HepG2 (cell line): ENCODE data around the gene CPSF7. TPM values are rescaled to one million over a fixed set of nuclear protein-coding genes. Genes with fewer than 3 reads are reported as not detected.

Experiments
- ATAC-seq: fragments of 200-7000 bp; cut with Tn5 transposase; 3 replicates; pipeline ENCODE4 v1.9.1; 2020; ENCODE audit warnings: mild to moderate bottlenecking, moderate library complexity
- BruUV-seq: library from RNA; stranded (reverse); fragments of 400-500 nt; replicated peaks from 2 replicates; lab custom pipeline; 2021; lab: Mats Ljungman, UMichigan
- CTCF ChIA-PET: fragments of 300-600 bp; formaldehyde crosslinking; extraction: SDS; loops from one replicate; lab custom pipeline; 2021; ENCODE audit warnings: low total read pairs, inconsistent platforms, low intra/inter-chr PET ratio; lab: Yijun Ruan, JAX
- POLR2A ChIA-PET: fragments of 350-600 bp; sonication (Branson Sonifier 250); formaldehyde crosslinking; loops from one replicate; lab custom pipeline; 2020; ENCODE audit warnings: antibody characterized with exemption, inconsistent platforms; lab: Yijun Ruan, JAX
- DNase-seq: peaks from one replicate; pipeline ENCODE4 v3.0.0-alpha.2; 2015; ENCODE audit warnings: low spot score
- FAIRE-seq: peaks from 3 replicates; lab custom pipeline; 2011; peaks lifted over from hg19 to GRCh38; lab: Jason Lieb, UNC
- H2AFZ ChIP-seq: one replicate; pipeline ENCODE4 v1.6.1; 2011; ENCODE audit warnings: low read length, inconsistent platforms
- H3K27ac ChIP-seq: fragments of 300-600 bp; 3 replicates; pipeline ENCODE4 v1.8.0; 2011; ENCODE audit warnings: mixed run types, mild to moderate bottlenecking, mixed read lengths, low read length, inconsistent platforms; ENCODE audit not compliant: insufficient read depth; ENCODE audit errors: extremely low read length
- H3K27me3 ChIP-seq, 2 experiments: fragments of 200-600 bp in 1 of 2; 2 replicates in 1 of 2; 3 replicates in 1 of 2; pipeline versions ENCODE4 v1.6.0 to v1.8.0; 2011; ENCODE audit warnings: low read length in 2 of 2, mild to moderate bottlenecking in 2 of 2, moderate library complexity in 2 of 2, inconsistent platforms in 1 of 2; ENCODE audit not compliant: insufficient read depth in 2 of 2, control insufficient read depth in 1 of 2
- H3K36me3 ChIP-seq, 2 experiments: fragments of 200-600 bp in 1 of 2; replicated peaks in 1 of 2; 2 replicates in 1 of 2; 3 replicates in 1 of 2; pipeline versions ENCODE4 v1.5.1 to v1.8.0; 2011; ENCODE audit warnings: low read length in 2 of 2, inconsistent platforms in 1 of 2; ENCODE audit not compliant: insufficient read depth in 2 of 2, control insufficient read depth in 1 of 2
- H3K4me1 ChIP-seq: 2 replicates; pipeline ENCODE4 v1.5.1; 2012; ENCODE audit warnings: low read length, inconsistent platforms; ENCODE audit not compliant: insufficient read depth
- H3K4me2 ChIP-seq: 2 replicates; pipeline ENCODE4 v1.6.0; 2011; ENCODE audit warnings: low read depth, low read length, inconsistent platforms
- H3K4me3 ChIP-seq, 3 experiments: fragments of 200-600 bp in 1 of 3; sonication (generic), shearing (Covaris generic) in 1 of 3; replicated peaks in 1 of 3; 2 replicates each; pipeline ENCODE4 v1.5.1; 2011 to 2016; ENCODE audit warnings: low read length in 3 of 3, inconsistent platforms in 2 of 3, low read depth in 2 of 3, mild to moderate bottlenecking in 2 of 3, control low read depth in 1 of 3, mixed read lengths in 1 of 3; ENCODE audit not compliant: insufficient read depth in 1 of 3
- H3K79me2 ChIP-seq: one replicate; pipeline ENCODE4 v1.6.1; 2011; ENCODE audit warnings: low read length, inconsistent platforms; ENCODE audit not compliant: insufficient read depth
- H3K9ac ChIP-seq: 2 replicates; pipeline ENCODE4 v1.6.0; 2011; ENCODE audit warnings: mild to moderate bottlenecking, low read depth, low read length, inconsistent platforms; ENCODE audit not compliant: insufficient read depth
- H3K9me3 ChIP-seq: 2 replicates; pipeline ENCODE4 v1.5.1; 2012; ENCODE audit warnings: mild to moderate bottlenecking, low read length
- H4K20me1 ChIP-seq: 2 replicates; pipeline ENCODE4 v1.6.0; 2011; ENCODE audit warnings: inconsistent platforms, mild to moderate bottlenecking, low read length, moderate library complexity; ENCODE audit not compliant: insufficient read depth
- AGO2 ChIP-seq: fragments of 200-400 bp; formaldehyde crosslinking; optimal IDR thresholded peaks from 2 replicates; pipeline ENCODE3; 2017; ENCODE audit warnings: mild to moderate bottlenecking, low read depth, low read length, moderate library complexity
- CBFB ChIP-seq: sonication (generic); formaldehyde crosslinking; IDR thresholded peaks from 2 replicates; pipeline ENCODE4 v1.4.0; 2020; ENCODE audit warnings: missing genetic modification reagents
- CHD2 ChIP-seq: IDR thresholded peaks from 2 replicates; pipeline ENCODE4 v1.6.1; 2011; ENCODE audit warnings: low read depth, low read length, improper control_type of control experiment
- FOXJ3 ChIP-seq: sonication (generic); formaldehyde crosslinking; IDR thresholded peaks from 2 replicates; pipeline ENCODE4 v1.4.0; 2020; ENCODE audit warnings: missing genetic modification reagents, mild to moderate bottlenecking, borderline replicate concordance
- FOXO1 ChIP-seq: sonication (generic); formaldehyde crosslinking; IDR thresholded peaks from 2 replicates; pipeline ENCODE4 v1.4.0; 2020; ENCODE audit warnings: missing genetic modification reagents
- HOXA9 ChIP-seq: sonication (generic); formaldehyde crosslinking; IDR thresholded peaks from 2 replicates; pipeline ENCODE4 v1.8.1; 2022; ENCODE audit warnings: missing genetic modification reagents, mild to moderate bottlenecking, moderate library complexity, borderline replicate concordance
- NR3C1 ChIP-seq: sonication (generic); formaldehyde crosslinking; IDR thresholded peaks from 2 replicates; pipeline ENCODE4 v1.4.0; 2020; ENCODE audit warnings: missing genetic modification reagents
- RBAK ChIP-seq: sonication (generic); formaldehyde crosslinking; IDR thresholded peaks from 2 replicates; pipeline ENCODE4 v1.5.1; 2020; ENCODE audit warnings: mild to moderate bottlenecking, missing genetic modification reagents
- SRF ChIP-seq: IDR thresholded peaks from 2 replicates; pipeline ENCODE4 v1.6.1; 2011; ENCODE audit warnings: mild to moderate bottlenecking, low read depth, low read length, moderate library complexity
- ZNF234 ChIP-seq: sonication (generic); formaldehyde crosslinking; conservative IDR thresholded peaks from 2 replicates; pipeline ENCODE4 v1.5.1; 2020; ENCODE audit warnings: mild to moderate bottlenecking, missing genetic modification reagents
- ZNF333 ChIP-seq: sonication (generic); formaldehyde crosslinking; IDR thresholded peaks from 2 replicates; pipeline ENCODE4 v1.4.0; 2020; ENCODE audit warnings: mild to moderate bottlenecking, missing genetic modification reagents, borderline replicate concordance
- ZNF430 ChIP-seq: sonication (generic); formaldehyde crosslinking; IDR thresholded peaks from 2 replicates; pipeline ENCODE4 v1.9.0; 2021; ENCODE audit warnings: mild to moderate bottlenecking, missing genetic modification reagents
- ZNF44 ChIP-seq: sonication (generic); formaldehyde crosslinking; IDR thresholded peaks from 2 replicates; pipeline ENCODE4 v1.5.1; 2020; ENCODE audit warnings: mild to moderate bottlenecking, missing genetic modification reagents
- ZNF572 ChIP-seq: sonication (generic); formaldehyde crosslinking; IDR thresholded peaks from 2 replicates; pipeline ENCODE4 v1.5.1; 2020; ENCODE audit warnings: mild to moderate bottlenecking, missing genetic modification reagents
- WGBS: methylation state at CpG from one replicate; pipeline ENCODE4 v1.1.6; 2017; ENCODE audit warnings: low lambda C conversion rate; 5-methylcytosine and 5-hydroxymethylcytosine counted together
- in situ Hi-C: cut with HindIII; loops from 2 replicates; pipeline ENCODE4 v1.10.0; 2017; ENCODE audit warnings: low pct_unique_long_range_greater_than_20kb; ENCODE audit not compliant: extremely low pct_ligation_motif_present
- intact Hi-C: fragments of 100-400 bp; cut with micrococcal nuclease; formaldehyde crosslinking; loops from one replicate; pipeline ENCODE4 v1.10.0; 2022; ENCODE audit not compliant: unreplicated experiment
- polyA plus RNA-seq, 8 experiments: library from polyadenylated mRNA; depleted of rRNA in 3 of 8; stranded (reverse) in 7 of 8; unstranded in 1 of 8; fragments of >200 nt; fragmentation: Illumina TruSeq in 4 of 8; extraction: Trizol in 4 of 8; gene quantifications; 2 replicates each; pipeline versions ENCODE4 v1.2.1 to v1.2.3, GENCODE V29; 2011 to 2016; ENCODE audit warnings: low read depth in 4 of 8, missing spikeins in 1 of 8, mixed read lengths in 1 of 8; ENCODE audit not compliant: insufficient read depth in 1 of 8
- total RNA-seq, 5 experiments: library from RNA; depleted of rRNA; stranded (reverse); fragments of >200 nt; fragmentation: Illumina TruSeq; extraction: Trizol; gene quantifications; 2 replicates each; pipeline ENCODE4 v1.2.3, GENCODE V29; 2016; ENCODE audit warnings: low read depth in 1 of 5
- TF ChIP-seq, protein P1 (sequence below): sonication (generic); formaldehyde crosslinking; conservative IDR thresholded peaks from 2 replicates; pipeline ENCODE4 v1.8.0; 2022; ENCODE audit warnings: mild to moderate bottlenecking, moderate library complexity, missing genetic modification reagents
- TF ChIP-seq, protein P2 (sequence below): IDR thresholded peaks from 2 replicates; pipeline ENCODE4 v1.6.1; 2016; ENCODE audit warnings: mild to moderate bottlenecking
- TF ChIP-seq, protein P3 (sequence below): sonication (generic); formaldehyde crosslinking; IDR thresholded peaks from 2 replicates; pipeline ENCODE4 v1.9.0; 2021; ENCODE audit warnings: missing genetic modification reagents, mild to moderate bottlenecking, borderline replicate concordance

CPSF7 gene
- total and polyA plus RNA-seq, 2 of the 13 experiments (the other 11 are each of a cell fraction or from before 2014, with no cell fraction given) = 34.1 to 36.8 TPM

DNA sequence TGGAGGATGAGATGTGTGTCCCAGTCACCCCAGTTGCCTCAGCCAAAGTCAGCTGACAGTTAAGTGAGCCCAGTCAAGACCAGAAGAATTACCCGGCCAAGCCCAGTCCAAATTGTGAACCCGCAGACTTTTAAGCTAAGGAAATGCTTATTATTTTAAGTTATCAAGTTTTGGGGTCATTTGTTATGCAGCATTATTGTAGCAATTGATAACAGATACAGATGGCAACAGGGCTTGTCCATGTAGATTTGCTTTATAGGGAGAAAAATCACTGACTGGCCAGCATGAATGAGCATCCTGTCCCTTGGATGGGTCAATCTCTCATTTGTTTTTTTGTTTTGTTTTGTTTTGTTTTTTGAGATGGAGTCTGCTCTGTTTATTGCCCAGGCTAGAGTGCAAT is 23.1 kb upstream of the CPSF7 start:
- no peak overlapping the region for H2AFZ ChIP-seq
- no TSS peak for BruUV-seq
- H3K4me1 ChIP-seq = no peaks in the 10 kb centered on the region
- CTCF ChIA-PET = no interaction called here
- no peaks in the 10 kb centered on the region for H3K79me2 ChIP-seq
- DNase-seq = no peak
- intact Hi-C loops (no loop called here), in situ Hi-C loops (no loop called here)
- WGBS = 96% methylated on average over 2 of the region's 2 CpGs
- no peak for TF ChIP-seq AGO2
- TF ChIP-seq ZNF44 = no peak
- TF ChIP-seq RBAK (CRISPR knock-in tag) = peak; percentile 69; the same call in 1 of the 2 replicates
- H3K27me3 ChIP-seq = no peaks in the 10 kb centered on the region
- POLR2A ChIA-PET = no interaction called here
- FAIRE-seq = no peak
- peaks cover 3 to 17% of the 10 kb centered on the region in 2 experiments for H3K36me3 ChIP-seq
- no peak overlapping the region for H3K4me2 ChIP-seq
- H3K9ac ChIP-seq = no peak overlapping the region
- H3K4me3 ChIP-seq = no peak overlapping the region
- no peaks in the 10 kb centered on the region for H4K20me1 ChIP-seq
- H3K9me3 ChIP-seq = no peaks in the 10 kb centered on the region
- ATAC-seq = no peak
- no peak overlapping the region for H3K27ac ChIP-seq

DNA sequence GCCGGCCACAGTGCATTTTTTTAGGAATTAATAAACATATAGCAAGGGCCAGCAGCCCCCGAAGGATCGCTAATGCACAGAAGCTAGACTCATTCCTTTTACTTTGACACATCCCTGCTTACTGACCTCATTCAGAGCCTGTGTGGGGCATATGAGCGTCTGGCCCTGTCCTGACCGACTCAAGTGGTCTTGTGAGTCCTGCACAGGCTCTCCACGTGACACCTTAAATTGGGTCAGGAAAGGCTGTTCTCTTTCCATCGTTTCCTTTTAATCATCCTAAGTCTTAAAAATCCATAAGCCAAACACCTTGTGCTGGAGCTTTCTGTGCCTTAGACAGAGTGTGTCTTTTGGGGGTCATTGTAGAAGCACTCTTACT is 18.8 kb upstream of the CPSF7 start:
- H3K4me3 ChIP-seq = no peak overlapping the region
- no peak for DNase-seq
- no peak overlapping the region for H3K9ac ChIP-seq
- intact Hi-C loops (no loop called here), in situ Hi-C loops (no loop called here)
- no peak overlapping the region for H3K27ac ChIP-seq
- no peaks in the 10 kb centered on the region for H3K27me3 ChIP-seq
- H4K20me1 ChIP-seq = 0 out of 2 replicates have a peak, but pooled peaks cover 7% of the 10 kb centered on the region
- H3K36me3 ChIP-seq = peaks cover 17 to 44% of the 10 kb centered on the region in 2 experiments
- peaks cover 3% of the 10 kb centered on the region for H3K79me2 ChIP-seq
- no TSS peak for BruUV-seq
- H2AFZ ChIP-seq = no peak overlapping the region
- no peak overlapping the region for H3K4me2 ChIP-seq
- H3K9me3 ChIP-seq = no peaks in the 10 kb centered on the region
- ChIA-PET POLR2A (no interaction called here), CTCF (no interaction called here)
- no peak for FAIRE-seq
- peaks cover 4% of the 10 kb centered on the region; the same call in 1 of the 2 replicates for H3K4me1 ChIP-seq
- WGBS = 95% methylated on average over 7 of the region's 7 CpGs
- ATAC-seq = no peak
- TF ChIP-seq, protein P1, sequence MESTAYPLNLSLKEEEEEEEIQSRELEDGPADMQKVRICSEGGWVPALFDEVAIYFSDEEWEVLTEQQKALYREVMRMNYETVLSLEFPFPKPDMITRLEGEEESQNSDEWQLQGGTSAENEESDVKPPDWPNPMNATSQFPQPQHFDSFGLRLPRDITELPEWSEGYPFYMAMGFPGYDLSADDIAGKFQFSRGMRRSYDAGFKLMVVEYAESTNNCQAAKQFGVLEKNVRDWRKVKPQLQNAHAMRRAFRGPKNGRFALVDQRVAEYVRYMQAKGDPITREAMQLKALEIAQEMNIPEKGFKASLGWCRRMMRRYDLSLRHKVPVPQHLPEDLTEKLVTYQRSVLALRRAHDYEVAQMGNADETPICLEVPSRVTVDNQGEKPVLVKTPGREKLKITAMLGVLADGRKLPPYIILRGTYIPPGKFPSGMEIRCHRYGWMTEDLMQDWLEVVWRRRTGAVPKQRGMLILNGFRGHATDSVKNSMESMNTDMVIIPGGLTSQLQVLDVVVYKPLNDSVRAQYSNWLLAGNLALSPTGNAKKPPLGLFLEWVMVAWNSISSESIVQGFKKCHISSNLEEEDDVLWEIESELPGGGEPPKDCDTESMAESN (CRISPR knock-in tag) = no peak
- TF ChIP-seq, protein P2, sequence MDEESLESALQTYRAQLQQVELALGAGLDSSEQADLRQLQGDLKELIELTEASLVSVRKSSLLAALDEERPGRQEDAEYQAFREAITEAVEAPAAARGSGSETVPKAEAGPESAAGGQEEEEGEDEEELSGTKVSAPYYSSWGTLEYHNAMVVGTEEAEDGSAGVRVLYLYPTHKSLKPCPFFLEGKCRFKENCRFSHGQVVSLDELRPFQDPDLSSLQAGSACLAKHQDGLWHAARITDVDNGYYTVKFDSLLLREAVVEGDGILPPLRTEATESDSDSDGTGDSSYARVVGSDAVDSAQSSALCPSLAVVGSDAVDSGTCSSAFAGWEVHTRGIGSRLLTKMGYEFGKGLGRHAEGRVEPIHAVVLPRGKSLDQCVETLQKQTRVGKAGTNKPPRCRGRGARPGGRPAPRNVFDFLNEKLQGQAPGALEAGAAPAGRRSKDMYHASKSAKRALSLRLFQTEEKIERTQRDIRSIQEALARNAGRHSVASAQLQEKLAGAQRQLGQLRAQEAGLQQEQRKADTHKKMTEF (CRISPR knock-in tag) = no peak
- TF ChIP-seq ZNF333 (no peak), CBFB (CRISPR knock-in tag) (no peak), SRF (no peak), CHD2 (no peak), NR3C1 (CRISPR knock-in tag) (no peak), FOXJ3 (no peak), ZNF430 (CRISPR knock-in tag) (no peak), ZNF572 (CRISPR knock-in tag) (no peak), ZNF234 (no peak), HOXA9 (CRISPR knock-in tag) (no peak), FOXO1 (CRISPR knock-in tag) (no peak)
- TF ChIP-seq, protein P3, sequence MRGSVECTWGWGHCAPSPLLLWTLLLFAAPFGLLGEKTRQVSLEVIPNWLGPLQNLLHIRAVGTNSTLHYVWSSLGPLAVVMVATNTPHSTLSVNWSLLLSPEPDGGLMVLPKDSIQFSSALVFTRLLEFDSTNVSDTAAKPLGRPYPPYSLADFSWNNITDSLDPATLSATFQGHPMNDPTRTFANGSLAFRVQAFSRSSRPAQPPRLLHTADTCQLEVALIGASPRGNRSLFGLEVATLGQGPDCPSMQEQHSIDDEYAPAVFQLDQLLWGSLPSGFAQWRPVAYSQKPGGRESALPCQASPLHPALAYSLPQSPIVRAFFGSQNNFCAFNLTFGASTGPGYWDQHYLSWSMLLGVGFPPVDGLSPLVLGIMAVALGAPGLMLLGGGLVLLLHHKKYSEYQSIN (CRISPR knock-in tag) = no peak
